Natural killer cell (primary cell): ENCODE results near the gene DEFB132. TPM values are rescaled to one million over a fixed set of nuclear protein-coding genes. Genes with fewer than 3 reads are reported as not detected.

Source experiments
- ATAC-seq, 3 donors: fragments of 150-1000 bp in 2 of 3; fragments of 200-7000 bp in 1 of 3; cut with Tn5 transposase; 1 replicate in 1 of 3; 2 replicates in 2 of 3; pipeline ENCODE4 v1.10.0; 2021; ENCODE audit warnings: mild to moderate bottlenecking in 2 of 3, moderate library complexity in 2 of 3
- DNase-seq, 2 donors: peaks; one replicate each; pipeline versions ENCODE4 v3.0.0 to v3.0.0-alpha.2; 2013 to 2021; ENCODE audit warnings: mixed read lengths in 1 of 2
- H3K27ac ChIP-seq: one replicate; pipeline ENCODE4 v1.5.1; 2013; ENCODE audit warnings: mild to moderate bottlenecking, low read length
- H3K27me3 ChIP-seq: one replicate; pipeline ENCODE4 v1.6.1; 2013; ENCODE audit warnings: low read length; ENCODE audit not compliant: control insufficient read depth, insufficient read depth
- H3K36me3 ChIP-seq: one replicate; pipeline ENCODE4 v1.6.1; 2013; ENCODE audit warnings: low read length; ENCODE audit not compliant: control insufficient read depth, insufficient read depth
- H3K4me1 ChIP-seq: one replicate; pipeline ENCODE4 v1.6.1; 2013; ENCODE audit warnings: low read length; ENCODE audit not compliant: control insufficient read depth, insufficient read depth
- H3K4me3 ChIP-seq: one replicate; pipeline ENCODE4 v1.5.1; 2013; ENCODE audit warnings: low read length
- H3K9me3 ChIP-seq: one replicate; pipeline ENCODE4 v1.6.1; 2013; ENCODE audit warnings: low read length; ENCODE audit not compliant: control insufficient read depth, insufficient read depth
- H3K27ac Mint-ChIP-seq, 2 donors: one replicate each; pipeline ENCODE4 v1.8.0; 2022; ENCODE audit warnings: mild to moderate bottlenecking in 2 of 2, mixed read lengths in 2 of 2, moderate library complexity in 1 of 2
- H3K27me3 Mint-ChIP-seq, 2 donors: one replicate each; pipeline ENCODE4 v1.8.0; 2022; ENCODE audit warnings: low read depth in 2 of 2, mixed read lengths in 2 of 2
- H3K36me3 Mint-ChIP-seq: one replicate; pipeline ENCODE4 v1.8.0; 2022; ENCODE audit warnings: mixed read lengths
- H3K4me1 Mint-ChIP-seq, 2 donors: one replicate each; pipeline ENCODE4 v1.8.0; 2022; ENCODE audit warnings: mixed read lengths in 2 of 2
- H3K4me3 Mint-ChIP-seq: one replicate; pipeline ENCODE4 v1.8.0; 2022; ENCODE audit warnings: mild to moderate bottlenecking, moderate library complexity, mixed read lengths
- H3K9me3 Mint-ChIP-seq, 2 donors: one replicate each; pipeline ENCODE4 v1.8.0; 2022; ENCODE audit warnings: mixed read lengths in 2 of 2
- WGBS: methylation state at CpG from one replicate; pipeline ENCODE4 v1.1.7; 2013; ENCODE audit warnings: missing lambda C conversion rate; ENCODE audit not compliant: insufficient coverage; 5-methylcytosine and 5-hydroxymethylcytosine counted together
- intact Hi-C: fragments of 100-400 bp; cut with micrococcal nuclease; formaldehyde crosslinking; loops from one replicate; pipeline ENCODE4 v1.14.2; 2022
- total RNA-seq, 4 donors: library from RNA; stranded (reverse); fragments of 120-200 nt in 1 of 4; gene quantifications; one replicate each; pipeline versions ENCODE4 v1.2.3 to v1.2.4, GENCODE V29; 2013 to 2022
- TF ChIP-seq, protein P1 (sequence below): fragments of 200-600 bp; IDR thresholded peaks from one replicate; pipeline ENCODE4 v1.8.0; 2022; ENCODE audit warnings: antibody characterized with exemption

Gene DEFB132
- total RNA-seq, 3 donors from 2014 or later (not counting 1 experiment from before 2014, with no cell fraction given): not detected

DNA sequence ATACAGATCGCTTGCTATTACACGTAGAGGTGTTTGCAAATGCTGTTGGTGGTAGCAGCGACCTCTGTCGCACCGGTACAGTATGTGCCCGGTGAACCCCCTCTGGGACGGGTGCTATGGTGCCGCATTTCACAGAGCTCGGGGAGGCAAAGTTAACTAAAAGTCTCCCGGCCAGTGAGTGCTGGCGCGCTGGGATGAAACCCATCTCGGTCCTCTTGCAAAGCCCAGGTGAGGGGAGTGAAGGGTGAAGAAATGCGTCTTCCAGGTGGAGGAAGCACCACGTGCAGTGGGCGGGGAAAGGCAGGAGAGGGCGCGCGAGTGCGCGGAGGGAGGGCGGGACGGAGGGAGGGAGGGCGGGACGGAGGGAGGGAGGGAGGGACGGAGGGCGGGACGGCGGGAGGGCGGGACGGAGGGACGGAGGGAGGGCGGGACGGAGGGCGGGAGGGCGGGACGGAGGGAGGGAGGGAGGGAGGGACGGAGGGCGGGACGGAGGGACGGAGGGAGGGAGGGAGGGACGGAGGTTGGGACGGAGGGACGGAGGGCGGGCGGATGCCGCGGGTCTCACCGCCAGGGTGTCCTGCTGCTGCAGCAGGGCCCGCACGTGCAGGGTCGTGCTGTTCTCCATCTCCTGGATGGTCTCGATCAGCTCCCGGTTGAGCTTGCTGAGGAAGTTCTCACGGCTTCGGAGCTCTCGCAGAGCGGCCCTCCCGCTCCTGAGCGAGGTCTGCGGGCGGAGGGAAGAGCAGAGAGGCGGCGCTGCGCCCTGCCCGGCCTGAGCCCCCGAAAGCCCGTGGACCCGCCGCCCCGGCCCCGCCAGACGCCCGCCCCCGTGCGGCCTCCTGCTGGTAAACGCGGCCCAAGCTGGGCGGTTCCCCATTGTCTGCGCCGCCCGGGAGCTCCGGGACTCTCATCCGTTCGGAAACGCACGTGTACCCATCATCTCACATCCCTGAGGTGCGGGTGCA, 21.4 kb downstream of the DEFB132 start:
- Mint-ChIP-seq H3K4me1 (no peaks in the 10 kb centered on the region), H3K9me3 (no peaks in the 10 kb centered on the region), H3K27ac (no peak overlapping the region), H3K4me3 (no peak overlapping the region), H3K36me3 (no peaks in the 10 kb centered on the region), H3K27me3 (no peaks in the 10 kb centered on the region)
- no peak for DNase-seq
- ATAC-seq: no peak
- Histone ChIP-seq H3K9me3 (no peaks in the 10 kb centered on the region), H3K4me1 (no peaks in the 10 kb centered on the region), H3K36me3 (no peaks in the 10 kb centered on the region), H3K4me3 (no peak overlapping the region), H3K27me3 (no peaks in the 10 kb centered on the region), H3K27ac (no peak overlapping the region)
- TF ChIP-seq, protein P1, sequence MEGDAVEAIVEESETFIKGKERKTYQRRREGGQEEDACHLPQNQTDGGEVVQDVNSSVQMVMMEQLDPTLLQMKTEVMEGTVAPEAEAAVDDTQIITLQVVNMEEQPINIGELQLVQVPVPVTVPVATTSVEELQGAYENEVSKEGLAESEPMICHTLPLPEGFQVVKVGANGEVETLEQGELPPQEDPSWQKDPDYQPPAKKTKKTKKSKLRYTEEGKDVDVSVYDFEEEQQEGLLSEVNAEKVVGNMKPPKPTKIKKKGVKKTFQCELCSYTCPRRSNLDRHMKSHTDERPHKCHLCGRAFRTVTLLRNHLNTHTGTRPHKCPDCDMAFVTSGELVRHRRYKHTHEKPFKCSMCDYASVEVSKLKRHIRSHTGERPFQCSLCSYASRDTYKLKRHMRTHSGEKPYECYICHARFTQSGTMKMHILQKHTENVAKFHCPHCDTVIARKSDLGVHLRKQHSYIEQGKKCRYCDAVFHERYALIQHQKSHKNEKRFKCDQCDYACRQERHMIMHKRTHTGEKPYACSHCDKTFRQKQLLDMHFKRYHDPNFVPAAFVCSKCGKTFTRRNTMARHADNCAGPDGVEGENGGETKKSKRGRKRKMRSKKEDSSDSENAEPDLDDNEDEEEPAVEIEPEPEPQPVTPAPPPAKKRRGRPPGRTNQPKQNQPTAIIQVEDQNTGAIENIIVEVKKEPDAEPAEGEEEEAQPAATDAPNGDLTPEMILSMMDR: no peak
- 98% methylated on average over 64 of the region's 88 CpGs for WGBS
- intact Hi-C loops: no loop called here

DNA sequence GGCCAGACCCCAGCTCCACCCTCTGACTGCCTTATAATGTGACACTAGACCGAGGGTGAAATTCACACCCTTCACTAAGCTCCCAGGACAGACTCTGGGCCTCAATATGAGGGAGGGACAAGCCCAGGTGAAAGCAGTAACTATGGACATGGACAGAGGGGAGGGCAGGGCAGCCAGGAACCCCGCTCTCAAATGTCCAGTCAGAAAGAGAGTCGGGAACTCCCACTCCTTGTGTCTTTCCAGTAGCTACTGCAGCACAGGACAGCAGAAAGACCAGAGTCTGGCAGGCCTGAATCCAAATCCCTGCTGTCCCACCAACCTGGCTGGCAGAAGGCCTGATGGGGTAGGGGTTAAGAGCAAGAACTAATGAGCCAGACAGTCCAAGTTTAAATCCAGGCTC, 26.6 kb downstream of the DEFB132 start:
- ATAC-seq (no peak), DNase-seq (no peak)
- TF ChIP-seq, protein P1: no peak
- H3K4me3 ChIP-seq: no peak overlapping the region
- intact Hi-C loops: no loop called here
- H3K4me1 Mint-ChIP-seq: peaks cover 0 to 3% of the 10 kb centered on the region in 2 donors
- WGBS: 62% methylated on average over 2 of the region's 3 CpGs
- H3K4me3 Mint-ChIP-seq: no peak overlapping the region
- H3K36me3 ChIP-seq: no peaks in the 10 kb centered on the region
- H3K36me3 Mint-ChIP-seq: no peaks in the 10 kb centered on the region
- no peaks in the 10 kb centered on the region for H3K27me3 ChIP-seq
- no peaks in the 10 kb centered on the region for H3K4me1 ChIP-seq
- no peak overlapping the region for H3K27ac Mint-ChIP-seq
- no peak overlapping the region for H3K27ac ChIP-seq
- no peaks in the 10 kb centered on the region for H3K9me3 ChIP-seq
- H3K27me3 Mint-ChIP-seq: no peaks in the 10 kb centered on the region
- H3K9me3 Mint-ChIP-seq: no peaks in the 10 kb centered on the region

DNA sequence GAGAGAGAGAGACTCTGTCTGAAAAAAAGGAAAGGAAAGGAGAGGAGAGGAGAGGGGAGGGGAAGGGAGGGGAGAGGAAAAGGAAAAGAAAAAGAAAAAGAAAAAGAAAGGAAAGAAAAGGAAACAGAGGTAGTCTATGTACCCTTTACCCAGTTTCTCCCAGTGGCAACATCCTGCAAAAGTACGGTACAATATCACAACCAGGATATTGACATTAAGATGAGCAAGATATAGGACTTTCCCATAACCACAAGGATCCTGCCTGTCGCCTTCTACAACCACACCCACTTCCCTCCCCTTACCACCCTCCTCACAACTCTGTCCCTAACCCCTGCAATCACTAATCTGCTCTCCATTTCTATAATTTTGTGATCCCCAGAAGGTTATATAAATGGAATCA, 29.0 kb downstream of the DEFB132 start:
- H3K27me3 ChIP-seq: no peaks in the 10 kb centered on the region
- H3K4me1 ChIP-seq: peaks cover 15% of the 10 kb centered on the region
- H3K4me3 Mint-ChIP-seq: no peak overlapping the region
- TF ChIP-seq, protein P1: no peak
- H3K9me3 Mint-ChIP-seq: no peaks in the 10 kb centered on the region
- no peak overlapping the region for H3K4me3 ChIP-seq
- 35% methylated on average over 2 of the region's 2 CpGs for WGBS
- H3K4me1 Mint-ChIP-seq: peaks cover 7 to 11% of the 10 kb centered on the region in 2 donors
- no peaks in the 10 kb centered on the region for H3K36me3 ChIP-seq
- H3K27ac Mint-ChIP-seq: no peak overlapping the region
- no peak for ATAC-seq
- no peaks in the 10 kb centered on the region for H3K27me3 Mint-ChIP-seq
- DNase-seq: no peak
- no peaks in the 10 kb centered on the region for H3K36me3 Mint-ChIP-seq
- H3K9me3 ChIP-seq: no peaks in the 10 kb centered on the region
- no peak overlapping the region for H3K27ac ChIP-seq
- intact Hi-C loops: no loop called here
